T1000 (cell line): ENCODE data around the gene UBFD1.
"Not testable (repeated sequence)": the region's sequence is repeated elsewhere in the genome, so short reads cannot be mapped to it uniquely, and the experiment has no call there.

Experiments used
- DNase-seq: peaks from one replicate; lab custom pipeline; 2025; ENCODE audit warnings: mixed read lengths; lab: John Stamatoyannopoulos, UW

Gene UBFD1

GRCh38 chr16:23527961-23528643 is 29.4 kb upstream of the UBFD1 start:
- no peak for DNase-seq

GRCh38 chr16:23528644-23529310 is 28.8 kb upstream of the UBFD1 start:
- no peak for DNase-seq

GRCh38 chr16:23530062-23530461 is 27.5 kb upstream of the UBFD1 start:
- no peak for DNase-seq

- no peak for DNase-seq
Observed at GRCh38 chr16:23532448-23532847, 25.1 kb upstream of the UBFD1 start.

- DNase-seq, result no peak
Observed at GRCh38 chr16:23534868-23535860, 22.4 kb upstream of the UBFD1 start.

- DNase-seq, result no peak
Observed at GRCh38 chr16:23535901-23536300, 21.6 kb upstream of the UBFD1 start.

GRCh38 chr16:23537390-23537789 is 20.1 kb upstream of the UBFD1 start:
- no peak for DNase-seq

GRCh38 chr16:23538919-23539278 is 18.6 kb upstream of the UBFD1 start:
- DNase-seq, result no peak

GRCh38 chr16:23539984-23540816 is 17.3 kb upstream of the UBFD1 start:
- no peak for DNase-seq

GRCh38 chr16:23540817-23541178 is 16.7 kb upstream of the UBFD1 start:
- DNase-seq, result not testable (repeated sequence)

- no peak for DNase-seq
Observed at GRCh38 chr16:23544436-23544835, 13.1 kb upstream of the UBFD1 start.

- DNase-seq, result no peak
Observed at GRCh38 chr16:23549938-23550337, 7.6 kb upstream of the UBFD1 start.

- DNase-seq, result no peak
Observed at GRCh38 chr16:23552161-23552560, 5.4 kb upstream of the UBFD1 start.

GRCh38 chr16:23554536-23554935 is 3.0 kb upstream of the UBFD1 start:
- DNase-seq, result no peak

GRCh38 chr16:23557779-23558702 is 514 bp downstream of the UBFD1 start:
- DNase-seq, result no peak

GRCh38 chr16:23561586-23561985 is 4.1 kb downstream of the UBFD1 start:
- no peak for DNase-seq

- DNase-seq, result no peak
Observed at GRCh38 chr16:23562505-23562904, 5.0 kb downstream of the UBFD1 start.

- no peak for DNase-seq
Observed at GRCh38 chr16:23563186-23563585, 5.7 kb downstream of the UBFD1 start.

GRCh38 chr16:23564575-23565363 is 7.2 kb downstream of the UBFD1 start:
- no peak for DNase-seq

- DNase-seq, result no peak
Observed at GRCh38 chr16:23566724-23567123, 9.2 kb downstream of the UBFD1 start.
